Measurements from ENCODE around the gene NAGK. TPM values are rescaled to one million over a fixed set of nuclear protein-coding genes. Genes with fewer than 3 reads are reported as not detected.

The NAGK gene
- total and polyA plus RNA-seq, 9 of the 15 experiments (the other 6 are each of a cell fraction or from before 2014, with no cell fraction given), result 4.9 to 14.9 (median 10.6) TPM

GRCh38 chr2:71064754-71065621, 3.5 kb upstream of the NAGK start:
- no peak overlapping the region for H3K4me2 ChIP-seq (ENCODE audit: insufficient read depth, low read length)
- peaks cover 3 to 18% of the 10 kb centered on the region in 2 experiments; a peak in 4 of 5 replicates for H3K27me3 ChIP-seq (ENCODE audit: control insufficient read depth in 2 of 2, insufficient read depth in 2 of 2, low read length in 2 of 2)
- BruUV-seq (replicated peaks), result no TSS peak
- FAIRE-seq, result no peak
- peaks cover 16 to 23% of the 10 kb centered on the region in 2 experiments for H3K4me1 ChIP-seq (replicated peaks in 1 of 2; ENCODE audit: control insufficient read depth in 2 of 2, insufficient read depth in 2 of 2, low read length in 2 of 2)
- ChIA-PET POLR2A (no interaction called here), CTCF (ENCODE audit: low intra/inter-chr PET ratio) (no interaction called here)
- H3K9me3 ChIP-seq (replicated peaks; ENCODE audit: control insufficient read depth, insufficient read depth, low read depth, low read length), result no peaks in the 10 kb centered on the region
- H3K36me3 ChIP-seq (ENCODE audit: control insufficient read depth, insufficient read depth, low read length), result no peaks in the 10 kb centered on the region
- H3K4me3 ChIP-seq, result no peak overlapping the region
- no peak for ATAC-seq
- no peak overlapping the region for H3K9ac ChIP-seq (ENCODE audit: insufficient read depth in 1 of 2, low read depth in 2 of 2, low read length in 2 of 2)
- intact Hi-C loops (cut with micrococcal nuclease), result loop anchor here (5.0 kb wide), 1 partner anchor 387 kb away; the partner anchor contains the start of gene DYSF
- 41% methylated on average over 7 of the region's 7 CpGs for WGBS (ENCODE audit: insufficient coverage, low coverage, missing lambda C conversion rate)
- in situ Hi-C loops (cut with MboI), result no loop called here
- H4K20me1 ChIP-seq (replicated peaks; ENCODE audit: control insufficient read depth, insufficient read depth, low read length), result 0 out of 2 replicates have a peak, but pooled peaks cover 3% of the 10 kb centered on the region
- H3K27ac ChIP-seq (ENCODE audit: extremely low read depth, low read depth, low read length), result no peak overlapping the region
- H3K9me1 ChIP-seq (ENCODE audit: control insufficient read depth, insufficient read depth, low read length), result no peaks in the 10 kb centered on the region
- H2AFZ ChIP-seq (ENCODE audit: low read depth, low read length), result peak overlapping the region; percentile 38; the same call in 1 of the 2 replicates
- H3K79me2 ChIP-seq (ENCODE audit: control insufficient read depth, insufficient read depth, low read length), result peaks cover 10% of the 10 kb centered on the region; the same call in 2 of the 3 replicates
- DNase-seq (ENCODE audit: extremely low read depth in 1 of 4, low spot score in 3 of 4), result peak in 1 of 4 experiments; percentile 2
- TF ChIP-seq RNF2 (IDR thresholded peaks at IDR 0.05) (no peak), NR2C2 (CRISPR knock-in tag; IDR thresholded peaks at IDR 0.05) (no peak), NR2C2 (tag; IDR thresholded peaks at IDR 0.05) (0 out of 2 replicates have a peak, but pooled peaks have one; percentile 29), KLF16 (IDR thresholded peaks at IDR 0.05) (no peak), CEBPB (tag; IDR thresholded peaks at IDR 0.05) (peak; percentile 60), ZFP36 (IDR thresholded peaks at IDR 0.05; ENCODE audit: low read depth, low read length, partially characterized antibody) (no peak), CEBPG (CRISPR knock-in tag; IDR thresholded peaks at IDR 0.05) (no peak), CEBPG (tag; conservative IDR thresholded peaks at IDR 0.05 in 1 of 2, IDR thresholded peaks at IDR 0.05 in 1 of 2) (peak; percentile 39 to 43; a peak in 2 of 4 replicates)
- TF ChIP-seq, protein P1, sequence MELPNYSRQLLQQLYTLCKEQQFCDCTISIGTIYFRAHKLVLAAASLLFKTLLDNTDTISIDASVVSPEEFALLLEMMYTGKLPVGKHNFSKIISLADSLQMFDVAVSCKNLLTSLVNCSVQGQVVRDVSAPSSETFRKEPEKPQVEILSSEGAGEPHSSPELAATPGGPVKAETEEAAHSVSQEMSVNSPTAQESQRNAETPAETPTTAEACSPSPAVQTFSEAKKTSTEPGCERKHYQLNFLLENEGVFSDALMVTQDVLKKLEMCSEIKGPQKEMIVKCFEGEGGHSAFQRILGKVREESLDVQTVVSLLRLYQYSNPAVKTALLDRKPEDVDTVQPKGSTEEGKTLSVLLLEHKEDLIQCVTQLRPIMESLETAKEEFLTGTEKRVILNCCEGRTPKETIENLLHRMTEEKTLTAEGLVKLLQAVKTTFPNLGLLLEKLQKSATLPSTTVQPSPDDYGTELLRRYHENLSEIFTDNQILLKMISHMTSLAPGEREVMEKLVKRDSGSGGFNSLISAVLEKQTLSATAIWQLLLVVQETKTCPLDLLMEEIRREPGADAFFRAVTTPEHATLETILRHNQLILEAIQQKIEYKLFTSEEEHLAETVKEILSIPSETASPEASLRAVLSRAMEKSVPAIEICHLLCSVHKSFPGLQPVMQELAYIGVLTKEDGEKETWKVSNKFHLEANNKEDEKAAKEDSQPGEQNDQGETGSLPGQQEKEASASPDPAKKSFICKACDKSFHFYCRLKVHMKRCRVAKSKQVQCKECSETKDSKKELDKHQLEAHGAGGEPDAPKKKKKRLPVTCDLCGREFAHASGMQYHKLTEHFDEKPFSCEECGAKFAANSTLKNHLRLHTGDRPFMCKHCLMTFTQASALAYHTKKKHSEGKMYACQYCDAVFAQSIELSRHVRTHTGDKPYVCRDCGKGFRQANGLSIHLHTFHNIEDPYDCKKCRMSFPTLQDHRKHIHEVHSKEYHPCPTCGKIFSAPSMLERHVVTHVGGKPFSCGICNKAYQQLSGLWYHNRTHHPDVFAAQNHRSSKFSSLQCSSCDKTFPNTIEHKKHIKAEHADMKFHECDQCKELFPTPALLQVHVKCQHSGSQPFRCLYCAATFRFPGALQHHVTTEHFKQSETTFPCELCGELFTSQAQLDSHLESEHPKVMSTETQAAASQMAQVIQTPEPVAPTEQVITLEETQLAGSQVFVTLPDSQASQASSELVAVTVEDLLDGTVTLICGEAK (IDR thresholded peaks at IDR 0.05), result peak; percentile 75
- TF ChIP-seq, protein P1 (CRISPR knock-in tag; IDR thresholded peaks at IDR 0.05), result no peak
- TF ChIP-seq, protein P2, sequence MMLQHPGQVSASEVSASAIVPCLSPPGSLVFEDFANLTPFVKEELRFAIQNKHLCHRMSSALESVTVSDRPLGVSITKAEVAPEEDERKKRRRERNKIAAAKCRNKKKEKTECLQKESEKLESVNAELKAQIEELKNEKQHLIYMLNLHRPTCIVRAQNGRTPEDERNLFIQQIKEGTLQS (IDR thresholded peaks at IDR 0.05), result no peak
- TF ChIP-seq, protein P2 (CRISPR knock-in tag; conservative IDR thresholded peaks at IDR 0.05), result no peak

All from K562 (cell line).